ENCODE data around the gene ASTN2. TPM values are rescaled to one million over a fixed set of nuclear protein-coding genes. Genes with fewer than 3 reads are reported as not detected.

Gene ASTN2
- 1 to 10 TPM; 2.1 to 7.5 (median 4.6) TPM for total RNA-seq
- polyA plus RNA-seq: 1 to 10 TPM in 2 of 3 donors, under 1 TPM in 1; 0.60 to 2.2 (median 1.6) TPM

DNA sequence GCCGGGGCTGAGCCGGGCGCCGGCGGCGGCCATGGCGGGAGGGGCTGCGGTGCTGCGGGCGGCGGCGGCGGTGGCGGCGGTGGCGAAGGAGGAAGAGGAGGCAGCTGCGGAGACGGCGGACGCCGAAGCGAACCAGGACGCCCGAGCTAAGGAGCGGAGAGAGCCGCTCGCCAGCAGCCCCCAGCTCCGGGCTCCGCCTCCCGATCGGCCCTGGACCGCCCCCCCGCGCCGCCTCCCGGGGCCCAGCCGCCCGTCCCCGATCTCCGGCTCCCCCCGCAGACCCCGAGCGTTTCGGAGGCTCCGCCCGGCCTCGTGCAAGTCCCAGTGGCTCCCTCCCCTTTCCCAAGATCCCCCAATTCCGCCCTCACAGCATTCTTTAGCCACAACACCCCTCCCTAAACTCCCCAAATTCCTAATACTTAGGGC, at the start of gene ASTN2:
TSS of gene ASTN2 (minus strand) at position 152 of the 426 bp plus-strand sequence. CDS start at position 33, 119 bp downstream.
- Histone ChIP-seq H3K36me3 (no peaks in the 10 kb centered on the region), H3K4me3 (peak within 1 kb of the TSS; percentile 22 to 51 (median 44)), H3K9me3 (no peaks in the 10 kb centered on the region), H3K4me1 (peaks cover 0 to 26% (median 20%) of the 10 kb centered on the region in 4 donors), H3K27ac (no peak within 1 kb of the TSS), H3K27me3 (peaks cover 33 to 79% (median 37%) of the 10 kb centered on the region in 3 donors)
- 0 to 3% methylated on average over 48 of the region's 48 CpGs for WGBS, 2 donors
- no peak for DNase-seq
- intact Hi-C loops (cut with DNase I): no loop called here
- TF ChIP-seq POLR2AphosphoS5 (IDR thresholded peaks at IDR 0.05) (no peak), EP300 (IDR thresholded peaks at IDR 0.05) (no peak), POLR2A (IDR thresholded peaks at IDR 0.05) (no peak)
- TF ChIP-seq, protein P1, sequence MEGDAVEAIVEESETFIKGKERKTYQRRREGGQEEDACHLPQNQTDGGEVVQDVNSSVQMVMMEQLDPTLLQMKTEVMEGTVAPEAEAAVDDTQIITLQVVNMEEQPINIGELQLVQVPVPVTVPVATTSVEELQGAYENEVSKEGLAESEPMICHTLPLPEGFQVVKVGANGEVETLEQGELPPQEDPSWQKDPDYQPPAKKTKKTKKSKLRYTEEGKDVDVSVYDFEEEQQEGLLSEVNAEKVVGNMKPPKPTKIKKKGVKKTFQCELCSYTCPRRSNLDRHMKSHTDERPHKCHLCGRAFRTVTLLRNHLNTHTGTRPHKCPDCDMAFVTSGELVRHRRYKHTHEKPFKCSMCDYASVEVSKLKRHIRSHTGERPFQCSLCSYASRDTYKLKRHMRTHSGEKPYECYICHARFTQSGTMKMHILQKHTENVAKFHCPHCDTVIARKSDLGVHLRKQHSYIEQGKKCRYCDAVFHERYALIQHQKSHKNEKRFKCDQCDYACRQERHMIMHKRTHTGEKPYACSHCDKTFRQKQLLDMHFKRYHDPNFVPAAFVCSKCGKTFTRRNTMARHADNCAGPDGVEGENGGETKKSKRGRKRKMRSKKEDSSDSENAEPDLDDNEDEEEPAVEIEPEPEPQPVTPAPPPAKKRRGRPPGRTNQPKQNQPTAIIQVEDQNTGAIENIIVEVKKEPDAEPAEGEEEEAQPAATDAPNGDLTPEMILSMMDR (IDR thresholded peaks at IDR 0.05): no peak

- Histone ChIP-seq H3K27ac (no peak overlapping the region), H3K4me1 (no peaks in the 10 kb centered on the region), H3K36me3 (no peaks in the 10 kb centered on the region), H3K9me3 (no peaks in the 10 kb centered on the region), H3K27me3 (no peaks in the 10 kb centered on the region), H3K4me3 (no peak overlapping the region)
- no peak for DNase-seq
- intact Hi-C loops (cut with DNase I): no loop called here
- TF ChIP-seq, protein P1 (IDR thresholded peaks at IDR 0.05): no peak
- TF ChIP-seq EP300 (IDR thresholded peaks at IDR 0.05) (no peak), POLR2A (IDR thresholded peaks at IDR 0.05) (no peak), POLR2AphosphoS5 (IDR thresholded peaks at IDR 0.05) (no peak)
- 74 to 83% methylated on average over 4 of the region's 4 CpGs for WGBS, 2 donors
Measured at GRCh38 chr9:117462861-117463260, 48.0 kb upstream of the ASTN2 start.

GRCh38 chr9:117461386-117461785, 46.5 kb upstream of the ASTN2 start:
- Histone ChIP-seq H3K4me1 (no peaks in the 10 kb centered on the region), H3K4me3 (no peak overlapping the region), H3K9me3 (no peaks in the 10 kb centered on the region), H3K27ac (no peak overlapping the region), H3K36me3 (no peaks in the 10 kb centered on the region), H3K27me3 (no peaks in the 10 kb centered on the region)
- DNase-seq: no peak
- TF ChIP-seq EP300 (IDR thresholded peaks at IDR 0.05): no peak
- TF ChIP-seq POLR2A (IDR thresholded peaks at IDR 0.05): no peak
- no peak for TF ChIP-seq POLR2AphosphoS5 (IDR thresholded peaks at IDR 0.05)
- TF ChIP-seq, protein P1 (IDR thresholded peaks at IDR 0.05): no peak
- intact Hi-C loops (cut with DNase I): no loop called here
- WGBS, 2 donors: 86 to 87% methylated on average over 3 of the region's 3 CpGs

DNA sequence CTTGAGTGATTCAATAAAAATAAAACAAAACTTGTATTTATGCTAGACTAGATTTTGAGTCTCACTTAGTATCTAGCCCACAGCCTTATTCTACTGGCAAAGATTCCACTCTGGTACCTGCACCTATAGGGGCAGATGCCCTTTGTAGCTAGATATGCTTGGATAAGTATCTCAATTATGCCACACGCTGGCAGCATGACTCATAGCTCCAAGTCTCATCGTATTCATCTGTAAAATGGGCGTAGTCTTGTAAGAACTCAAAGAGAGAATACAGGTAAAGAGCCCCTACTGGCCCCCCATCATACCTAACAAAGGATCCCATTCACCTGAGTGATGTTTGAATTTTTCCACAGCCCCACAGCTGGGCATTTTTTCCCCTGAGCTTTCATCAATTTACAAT, 45.9 kb upstream of the ASTN2 start:
- Histone ChIP-seq H3K4me1 (no peaks in the 10 kb centered on the region), H3K36me3 (no peaks in the 10 kb centered on the region), H3K9me3 (no peaks in the 10 kb centered on the region), H3K27me3 (no peaks in the 10 kb centered on the region), H3K4me3 (no peak overlapping the region), H3K27ac (no peak overlapping the region)
- TF ChIP-seq EP300 (IDR thresholded peaks at IDR 0.05) (no peak), POLR2AphosphoS5 (IDR thresholded peaks at IDR 0.05) (no peak), POLR2A (IDR thresholded peaks at IDR 0.05) (no peak)
- TF ChIP-seq, protein P1 (IDR thresholded peaks at IDR 0.05): no peak
- intact Hi-C loops (cut with DNase I): no loop called here
- DNase-seq: no peak
- 83% methylated on average over 3 of the region's 3 CpGs for whole genome bisulfite sequencing, 2 donors

- no peak for DNase-seq
- no peaks in the 10 kb centered on the region for H3K9me3 ChIP-seq
- no peaks in the 10 kb centered on the region for H3K27me3 ChIP-seq
- intact Hi-C loops (cut with DNase I): no loop called here
- H3K4me3 ChIP-seq: no peak overlapping the region
- no peak for TF ChIP-seq POLR2AphosphoS5 (IDR thresholded peaks at IDR 0.05)
- no peak for TF ChIP-seq EP300 (IDR thresholded peaks at IDR 0.05)
- no peak for TF ChIP-seq POLR2A (IDR thresholded peaks at IDR 0.05)
- TF ChIP-seq, protein P1 (IDR thresholded peaks at IDR 0.05): no peak
- H3K4me1 ChIP-seq: no peaks in the 10 kb centered on the region
- no peak overlapping the region for H3K27ac ChIP-seq
- no peaks in the 10 kb centered on the region for H3K36me3 ChIP-seq
Measured at GRCh38 chr9:117459913-117460312, 45.1 kb upstream of the ASTN2 start.

All from sigmoid colon (tissue), 7 donors.